PFSK-1 (cell line): ENCODE results near the gene CCDC191.

Experiments used
- FOXP2 ChIP-seq: optimal IDR thresholded peaks from 2 replicates; pipeline ENCODE3; 2011; ENCODE audit warnings: borderline replicate concordance, control low read depth, inconsistent platforms; ENCODE audit not compliant: insufficient read depth; ENCODE audit errors: extremely low read length, extremely low read depth
- POLR2AphosphoS5 ChIP-seq: IDR thresholded peaks from 2 replicates; pipeline ENCODE4 v1.6.1; 2012; ENCODE audit warnings: low read depth, mild to moderate bottlenecking, control low read depth, low read length, moderate library complexity
- REST ChIP-seq, 2 experiments: IDR thresholded peaks; 2 replicates each; pipeline versions ENCODE4 v1.6.1 to v1.8.0; 2011 to 2012; ENCODE audit warnings: low read depth in 2 of 2, low read length in 2 of 2, control low read depth in 1 of 2, inconsistent platforms in 1 of 2, mild to moderate bottlenecking in 1 of 2, moderate library complexity in 1 of 2; ENCODE audit not compliant: insufficient read depth in 1 of 2
- SIN3A ChIP-seq: IDR thresholded peaks from 2 replicates; pipeline ENCODE4 v1.6.1; 2012; ENCODE audit warnings: mild to moderate bottlenecking, low read length, moderate library complexity, borderline replicate concordance; ENCODE audit not compliant: insufficient read depth
- TAF1 ChIP-seq: IDR thresholded peaks from 2 replicates; pipeline ENCODE4 v1.6.1; 2012; ENCODE audit warnings: low read length, control low read depth, borderline replicate concordance; ENCODE audit not compliant: insufficient read depth

The CCDC191 gene

DNA sequence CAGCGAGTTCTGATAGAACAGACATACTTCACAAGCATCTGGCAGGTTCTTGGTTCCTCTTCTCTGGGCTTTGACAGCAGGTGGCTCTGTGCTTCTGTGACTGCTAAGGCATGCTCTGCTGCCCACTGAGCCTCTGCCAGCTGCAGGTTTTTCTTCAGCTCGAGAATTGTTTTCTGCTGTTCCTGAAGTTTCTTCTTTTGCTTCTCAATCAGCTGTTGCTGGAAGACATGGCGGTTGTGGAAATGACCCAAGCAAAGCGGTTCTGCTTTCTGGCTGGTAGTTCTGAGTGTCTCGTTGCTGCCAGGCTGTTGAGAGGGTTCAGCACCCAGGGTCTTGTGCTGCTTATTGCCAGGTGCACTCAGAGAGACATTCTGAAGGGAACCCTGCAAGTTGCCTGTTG lies 50.8 kb downstream of the CCDC191 start:
- TF ChIP-seq TAF1 (no peak), POLR2AphosphoS5 (no peak), REST (IDR thresholded peaks at IDR 0.05; ENCODE audit: insufficient read depth in 1 of 2, low read depth in 2 of 2, low read length in 2 of 2) (no peak), SIN3A (no peak), FOXP2 (no peak)

- no peak for TF ChIP-seq POLR2AphosphoS5
- no peak for TF ChIP-seq TAF1
- TF ChIP-seq REST (IDR thresholded peaks at IDR 0.05; ENCODE audit: insufficient read depth in 1 of 2, low read depth in 2 of 2, low read length in 2 of 2) = no peak
- TF ChIP-seq FOXP2 = no peak
- no peak for TF ChIP-seq SIN3A
Observed at GRCh38 chr3:113985541-113985940, 70.8 kb downstream of the CCDC191 start.

GRCh38 chr3:113983544-113983943 lies 72.8 kb downstream of the CCDC191 start:
- TF ChIP-seq SIN3A = no peak

DNA sequence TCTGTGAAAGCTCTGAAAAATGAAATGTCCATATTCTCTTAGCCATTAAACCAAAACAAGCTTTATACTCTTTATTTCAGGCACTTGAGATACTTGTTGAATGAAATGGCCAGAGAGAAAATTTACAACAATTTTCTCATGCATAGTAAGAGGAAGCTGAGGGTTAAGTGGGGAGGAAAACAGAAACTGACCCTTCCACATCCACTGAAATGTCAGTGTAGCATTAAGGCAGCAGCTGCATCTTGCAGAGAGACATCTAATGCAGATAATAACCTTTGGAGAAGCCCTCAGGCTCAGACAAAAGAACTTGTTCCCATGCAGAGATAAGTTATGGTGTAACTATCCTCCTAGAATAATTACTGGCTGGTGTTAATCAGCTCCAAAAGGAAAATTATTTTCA lies 74.5 kb downstream of the CCDC191 start:
- TF ChIP-seq REST (IDR thresholded peaks at IDR 0.05; ENCODE audit: insufficient read depth in 1 of 2, low read depth in 2 of 2, low read length in 2 of 2) (no peak), TAF1 (no peak), FOXP2 (no peak), POLR2AphosphoS5 (no peak), SIN3A (no peak)

DNA sequence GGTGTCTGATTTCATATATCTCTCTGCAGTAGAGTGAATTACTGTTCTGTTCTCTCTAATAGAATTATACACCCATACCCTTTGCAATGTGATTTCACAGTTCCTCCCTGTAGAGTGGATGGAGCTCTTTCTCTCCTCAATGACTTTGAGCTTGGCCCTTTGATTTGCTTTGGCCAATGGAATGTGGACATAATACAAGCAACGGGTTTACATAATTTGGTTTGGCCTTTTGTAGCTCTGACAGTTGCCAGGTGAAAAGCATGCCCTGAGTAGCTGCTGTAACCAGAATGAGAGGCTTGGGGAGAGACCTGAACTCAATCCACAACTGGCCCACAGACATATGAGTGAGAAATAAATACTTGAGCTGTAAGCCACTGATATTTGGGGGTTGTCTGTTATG lies 76.4 kb downstream of the CCDC191 start:
- TF ChIP-seq SIN3A = no peak
- no peak for TF ChIP-seq TAF1
- no peak for TF ChIP-seq FOXP2
- no peak for TF ChIP-seq POLR2AphosphoS5

GRCh38 chr3:113977822-113978221 lies 78.5 kb downstream of the CCDC191 start:
- TF ChIP-seq TAF1 (no peak), REST (IDR thresholded peaks at IDR 0.05; ENCODE audit: insufficient read depth in 1 of 2, low read depth in 2 of 2, low read length in 2 of 2) (no peak)
